ENCODE results near the gene SLC15A1. TPM values are rescaled to one million over a fixed set of nuclear protein-coding genes. Genes with fewer than 3 reads are reported as not detected.
A peak's percentile ranks its signal among the peaks of the same experiment; 100 is the strongest.

Gene SLC15A1
- polyA plus RNA-seq (2013, experiment 1 of 2; ENCODE audit: insufficient read length) = 0.06 TPM
- not detected for polyA plus RNA-seq (2013, experiment 2 of 2; ENCODE audit: insufficient read length)

GRCh38 chr13:98752467-98753290 lies at the start of gene SLC15A1:
Gene SLC15A1, minus strand, starts transcription at chr13:98752672. Its CDS starts 74 bp downstream, at chr13:98752598.
- no peak for DNase-seq

GRCh38 chr13:98801626-98802418 lies 49.4 kb upstream of the SLC15A1 start:
- no peak for DNase-seq

- no peak for DNase-seq
Observed at GRCh38 chr13:98800078-98800477, 47.6 kb upstream of the SLC15A1 start.

GRCh38 chr13:98798849-98799645 lies 46.6 kb upstream of the SLC15A1 start:
- DNase-seq = peak; percentile 56

- DNase-seq = no peak
Observed at GRCh38 chr13:98797456-98797855, 45.0 kb upstream of the SLC15A1 start.

- DNase-seq = no peak
Observed at GRCh38 chr13:98796798-98797197, 44.3 kb upstream of the SLC15A1 start.

- no peak for DNase-seq
Observed at GRCh38 chr13:98796191-98796590, 43.7 kb upstream of the SLC15A1 start.

- no peak for DNase-seq
Observed at GRCh38 chr13:98795220-98795619, 42.7 kb upstream of the SLC15A1 start.

- DNase-seq = no peak
Observed at GRCh38 chr13:98794498-98794897, 42.0 kb upstream of the SLC15A1 start.

- no peak for DNase-seq
Observed at GRCh38 chr13:98792785-98793495, 40.5 kb upstream of the SLC15A1 start.

GRCh38 chr13:98792321-98792720 lies 39.8 kb upstream of the SLC15A1 start:
- no peak for DNase-seq

GRCh38 chr13:98791611-98792010 lies 39.1 kb upstream of the SLC15A1 start:
- no peak for DNase-seq

GRCh38 chr13:98787996-98788395 lies 35.5 kb upstream of the SLC15A1 start:
- no peak for DNase-seq

- DNase-seq = no peak
Observed at GRCh38 chr13:98787173-98787572, 34.7 kb upstream of the SLC15A1 start.

- DNase-seq = no peak
Observed at GRCh38 chr13:98786023-98786422, 33.6 kb upstream of the SLC15A1 start.

- no peak for DNase-seq
Observed at GRCh38 chr13:98785405-98785804, 32.9 kb upstream of the SLC15A1 start.

GRCh38 chr13:98784666-98785065 lies 32.2 kb upstream of the SLC15A1 start:
- DNase-seq = no peak

- no peak for DNase-seq
Observed at GRCh38 chr13:98783856-98784478, 31.5 kb upstream of the SLC15A1 start.

- DNase-seq = no peak
Observed at GRCh38 chr13:98782654-98783053, 30.2 kb upstream of the SLC15A1 start.

- DNase-seq = no peak
Observed at GRCh38 chr13:98781905-98782304, 29.4 kb upstream of the SLC15A1 start.

GRCh38 chr13:98781470-98781869 lies 29.0 kb upstream of the SLC15A1 start:
- DNase-seq = no peak

GRCh38 chr13:98781045-98781444 lies 28.6 kb upstream of the SLC15A1 start:
- DNase-seq = no peak
